ENCODE results near the gene BOD1L1. TPM values are rescaled to one million over a fixed set of nuclear protein-coding genes. Genes with fewer than 3 reads are reported as not detected.

BOD1L1 gene
- polyA plus RNA-seq, 1 donor: 32.7 TPM

DNA sequence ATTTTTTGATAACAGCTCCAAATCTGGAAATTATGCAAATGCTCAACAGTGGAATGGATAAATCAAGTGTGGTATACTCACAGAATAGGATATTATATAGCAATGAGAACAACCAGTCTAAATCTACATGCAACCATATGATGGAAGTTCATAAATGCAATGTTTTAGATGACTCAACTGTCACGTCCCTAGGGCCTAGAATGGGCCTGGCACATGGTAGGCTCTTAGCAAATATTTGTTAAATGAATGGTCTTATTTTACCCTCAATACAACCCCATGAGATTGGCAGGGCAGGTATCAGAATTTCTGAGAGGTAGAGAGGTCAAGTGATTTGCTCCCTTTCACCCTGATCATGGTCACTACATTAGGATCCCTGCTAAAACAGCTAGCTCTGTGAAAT lies 68.6 kb downstream of the BOD1L1 start:
- no peak for DNase-seq (ENCODE audit: low read depth)

DNA sequence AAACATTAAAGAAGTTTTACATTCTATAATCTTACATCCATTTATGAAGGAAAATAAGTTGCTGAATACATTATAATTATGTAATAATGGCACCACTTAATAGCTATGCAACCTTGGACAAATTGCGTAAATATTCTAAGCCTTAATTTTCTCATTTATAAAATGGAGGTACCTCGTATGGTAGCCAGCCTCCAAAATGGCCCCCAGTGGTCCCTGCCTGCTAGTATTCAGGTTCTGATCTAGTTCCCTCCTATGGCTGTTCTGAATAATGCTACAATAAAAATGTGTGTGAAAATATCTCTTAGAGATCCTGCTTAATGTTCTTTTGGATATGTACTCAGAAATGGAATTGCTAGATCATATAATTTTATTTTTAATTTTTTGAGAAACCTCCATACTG lies 72.2 kb downstream of the BOD1L1 start:
- no peak for DNase-seq (ENCODE audit: low read depth)

DNA sequence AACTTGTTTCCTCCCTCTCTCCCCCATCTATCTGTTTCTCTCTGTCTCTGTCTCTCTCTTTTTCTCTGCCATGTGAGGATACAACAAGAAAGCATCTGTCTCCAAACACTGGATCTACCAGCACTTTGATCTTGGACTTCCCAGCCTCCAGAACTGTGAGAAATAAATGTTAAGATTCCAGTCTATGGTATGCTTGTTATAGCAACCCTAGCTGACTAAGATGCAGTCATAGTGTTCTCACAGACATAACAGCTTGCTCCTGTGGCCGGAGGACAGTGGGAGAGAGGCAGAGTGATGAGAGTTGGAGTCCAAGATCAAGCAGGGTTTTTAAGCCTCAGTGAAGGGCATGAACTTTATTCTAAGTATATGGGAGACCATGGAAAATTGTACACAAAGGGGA lies 74.4 kb downstream of the BOD1L1 start:
- DNase-seq (ENCODE audit: low read depth): no peak

DNA sequence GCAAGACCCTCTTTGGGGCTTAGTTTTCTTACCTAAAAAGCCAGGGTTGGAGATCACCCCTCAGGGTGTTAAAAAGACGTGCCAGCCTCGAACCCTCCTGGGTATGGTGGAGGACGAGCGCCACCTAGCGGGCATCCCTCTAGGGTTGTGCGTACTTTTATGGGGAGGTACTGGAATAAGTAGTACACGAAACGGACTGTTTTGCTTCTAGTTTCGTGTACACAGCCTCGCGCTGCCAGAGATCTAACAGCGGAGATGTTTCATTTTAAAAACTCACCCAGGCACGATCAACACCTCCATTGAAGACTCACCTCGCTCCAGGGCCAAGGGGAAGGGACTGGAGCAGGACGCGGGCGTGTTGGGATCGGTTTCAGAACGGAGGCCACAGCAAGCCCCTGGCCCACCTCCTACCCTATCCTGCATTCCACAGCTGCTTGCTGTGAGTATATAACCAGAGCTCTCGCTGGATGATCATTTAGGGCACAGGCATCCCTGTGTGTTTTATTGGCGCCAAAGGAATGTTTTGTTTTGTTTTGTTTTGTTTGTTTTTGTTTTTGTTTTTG lies 78.5 kb downstream of the BOD1L1 start:
- DNase-seq (ENCODE audit: low read depth): peak; percentile 32

DNA sequence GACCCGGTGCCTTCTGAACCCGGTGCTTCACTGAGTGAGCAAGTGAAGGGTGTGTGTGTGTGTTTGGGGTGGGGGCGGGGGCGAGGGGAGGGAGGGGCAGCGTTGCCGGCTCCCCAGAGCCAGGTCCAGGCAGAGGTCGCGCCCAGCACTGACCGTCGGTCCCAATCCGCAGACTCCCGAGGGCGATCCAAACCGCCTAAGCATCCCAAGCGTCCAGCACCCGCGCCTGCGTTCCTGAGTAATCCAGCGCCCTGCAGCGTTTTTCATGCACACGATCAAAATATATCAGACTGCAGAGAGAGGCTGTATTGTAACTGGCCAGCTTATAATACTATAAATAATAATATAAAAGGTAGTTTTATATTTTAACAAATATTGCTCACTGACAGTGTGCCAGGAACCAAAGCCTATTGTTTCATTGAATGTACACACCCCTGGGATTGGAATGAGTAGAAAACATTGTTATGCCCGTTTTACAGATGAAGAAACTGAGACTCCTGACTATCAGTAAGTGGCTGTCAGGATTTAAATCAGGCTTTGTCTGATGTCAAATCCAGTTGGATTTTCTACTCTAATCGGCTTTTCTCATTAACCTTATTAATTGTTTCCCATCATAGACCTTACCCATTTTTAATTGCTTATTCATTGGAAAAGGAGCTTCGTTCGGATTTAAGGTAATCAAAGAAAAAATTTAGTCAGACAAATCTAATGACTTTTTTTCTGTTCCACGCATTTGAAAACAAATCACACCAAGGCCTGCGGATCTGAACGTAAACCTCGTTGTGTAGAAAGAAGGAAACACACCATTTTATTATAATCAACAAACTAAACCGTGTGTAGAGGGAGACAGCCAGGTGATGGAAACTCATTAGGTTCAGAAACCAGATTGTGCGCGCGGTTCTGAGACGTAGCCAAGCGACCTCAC lies 79.2 kb downstream of the BOD1L1 start:
- DNase-seq (ENCODE audit: low read depth): no peak

DNA sequence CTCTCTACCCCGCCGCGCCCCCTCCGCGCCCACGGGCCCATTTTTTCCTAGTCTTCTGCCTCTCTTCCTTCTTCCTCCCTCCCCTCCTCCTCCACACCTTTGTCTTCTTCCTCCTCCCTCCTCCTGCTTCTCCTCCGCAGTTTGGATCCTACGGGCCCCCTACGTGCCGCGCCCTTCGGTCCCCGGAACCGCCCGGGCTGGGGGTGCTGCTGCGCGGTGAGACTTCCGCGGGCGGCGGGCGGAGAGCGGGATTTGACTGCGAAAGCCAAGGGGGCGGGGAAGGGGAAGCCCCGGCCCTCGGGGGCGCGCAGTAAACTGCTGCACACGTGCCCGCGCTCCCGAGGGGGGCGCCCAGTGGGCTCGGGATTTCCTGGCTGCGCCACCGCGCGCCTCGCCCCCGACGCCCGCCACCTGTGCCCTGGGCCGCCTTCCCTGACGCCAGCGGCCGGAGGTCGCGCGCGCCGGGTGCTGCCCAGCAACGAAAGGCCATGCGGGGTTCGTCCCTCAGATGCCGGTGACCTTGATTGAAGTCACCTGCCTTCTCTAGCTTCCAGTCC lies 80.0 kb downstream of the BOD1L1 start:
- no peak for DNase-seq (ENCODE audit: low read depth)

DNA sequence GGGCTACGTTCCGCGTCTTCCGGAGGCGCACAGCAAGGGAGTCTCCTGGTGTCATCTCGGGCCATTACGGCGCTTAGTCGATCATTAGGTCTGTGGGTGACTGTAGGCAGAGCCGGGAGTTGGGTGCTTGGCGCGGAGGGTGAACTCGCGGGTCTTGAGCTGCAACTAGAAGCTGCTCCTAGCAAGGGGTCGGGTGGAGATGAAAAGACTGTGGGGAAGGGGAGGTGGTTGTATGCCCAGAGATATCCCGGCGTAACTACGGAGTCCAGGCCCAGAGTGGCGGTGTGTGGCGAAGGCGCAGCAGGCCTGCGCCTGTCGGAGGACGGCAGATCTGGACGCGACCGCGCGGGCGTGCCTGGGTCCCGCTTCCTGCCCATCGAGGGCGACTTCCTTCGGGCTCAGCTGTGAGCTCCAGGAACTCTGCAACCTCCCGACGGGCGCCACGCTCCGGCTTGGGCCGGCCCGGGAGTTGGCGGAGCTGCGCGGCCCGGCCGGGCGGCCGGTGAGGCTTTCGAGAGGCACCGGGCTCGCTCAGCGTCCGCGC lies 80.5 kb downstream of the BOD1L1 start:
- DNase-seq (ENCODE audit: low read depth): no peak

DNA sequence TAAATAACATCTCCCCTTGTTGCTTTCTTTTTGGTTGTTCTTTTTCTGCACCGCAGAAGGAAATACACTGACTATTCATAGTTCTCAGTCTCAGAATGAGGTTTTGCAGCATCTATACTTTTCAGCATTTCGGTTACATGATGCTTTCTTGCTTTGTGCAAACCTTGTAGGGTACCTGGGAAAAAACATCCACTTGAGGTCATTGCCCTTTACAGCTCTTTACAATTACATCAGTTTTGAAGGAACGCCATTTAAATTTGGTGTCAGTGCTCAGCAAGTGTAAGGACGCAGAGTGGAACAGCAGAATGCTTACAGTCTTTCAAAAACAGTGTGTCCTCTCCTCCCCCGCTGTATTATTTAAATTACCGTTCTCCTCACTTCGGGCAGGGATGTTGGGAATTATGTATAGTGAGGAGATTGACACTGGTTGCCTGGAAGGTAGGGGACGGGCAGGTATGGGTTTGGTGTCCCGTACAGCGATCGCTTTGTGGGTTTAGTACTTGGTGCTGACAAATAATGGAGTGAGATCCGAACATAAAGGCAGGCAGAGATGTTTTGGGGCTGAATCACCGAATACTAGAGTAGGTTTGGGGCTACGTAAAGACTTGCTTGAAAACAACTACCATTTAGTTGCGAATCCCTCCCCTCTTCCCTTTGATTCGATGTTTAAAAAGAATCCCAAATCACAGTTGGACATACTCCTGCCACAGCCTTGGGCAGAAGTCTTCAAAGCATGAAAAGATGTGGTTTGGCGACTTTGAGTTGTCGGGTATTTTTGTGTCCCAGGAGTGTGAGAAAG lies 81.2 kb downstream of the BOD1L1 start:
- DNase-seq (ENCODE audit: low read depth): no peak

DNA sequence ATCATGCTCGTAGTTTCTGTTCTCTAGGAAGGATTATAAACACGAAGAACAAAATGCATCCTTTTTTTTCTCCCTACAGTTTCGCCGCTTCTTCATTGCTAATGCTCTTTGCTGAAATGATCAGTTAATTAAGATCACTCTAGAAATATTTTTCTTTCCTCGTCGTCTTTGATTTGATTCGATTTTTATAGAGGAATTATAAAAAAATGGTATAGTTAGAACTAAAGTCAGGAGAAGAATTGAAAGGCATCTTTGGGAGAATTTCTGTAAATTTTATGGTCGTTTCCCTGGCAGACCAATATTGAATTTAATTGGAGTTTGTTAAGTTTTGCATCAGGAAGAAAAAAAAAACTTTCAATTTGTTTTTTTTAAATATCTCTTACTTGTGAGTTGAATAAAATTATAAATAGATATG lies 82.1 kb downstream of the BOD1L1 start:
- no peak for DNase-seq (ENCODE audit: low read depth)

DNA sequence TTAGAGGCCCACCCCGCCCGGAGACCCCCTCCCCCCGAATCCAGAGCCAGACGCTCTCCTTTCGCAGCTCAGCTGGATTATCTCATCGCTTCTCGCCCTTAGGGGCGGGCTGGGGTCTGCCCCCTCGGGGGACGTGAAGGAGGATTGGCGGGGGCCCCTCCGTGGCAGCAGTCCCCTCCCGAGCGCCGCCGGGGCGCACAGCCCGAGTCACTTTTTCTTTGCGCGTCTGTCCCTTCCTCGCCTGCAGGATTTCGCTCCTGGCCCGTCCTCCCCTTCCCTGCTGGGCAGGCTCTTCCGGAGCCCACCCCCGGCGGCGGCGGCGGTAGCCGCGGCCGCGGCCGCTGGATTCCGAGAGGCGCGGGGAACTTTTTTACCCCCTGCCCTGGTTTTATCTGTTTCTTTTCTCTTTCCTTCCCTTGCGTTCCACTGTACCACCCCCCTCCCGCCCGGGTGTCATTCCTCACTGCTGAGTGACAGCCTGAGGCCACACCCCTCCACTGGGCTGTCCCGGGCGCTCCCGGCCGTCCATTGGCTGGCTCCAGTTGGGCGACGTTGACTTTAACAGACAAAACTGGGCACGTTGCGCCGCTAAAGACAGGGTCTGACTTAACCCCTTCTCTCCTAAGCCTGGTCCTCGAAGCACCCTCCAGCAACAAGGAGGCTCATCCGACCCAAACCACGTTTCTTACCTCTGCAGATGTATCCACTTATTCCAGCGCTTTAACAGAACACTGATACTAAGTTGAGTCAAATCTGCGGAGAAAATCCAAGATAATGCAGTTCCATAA lies 82.7 kb downstream of the BOD1L1 start:
- DNase-seq (ENCODE audit: low read depth): peak; percentile 34

DNA sequence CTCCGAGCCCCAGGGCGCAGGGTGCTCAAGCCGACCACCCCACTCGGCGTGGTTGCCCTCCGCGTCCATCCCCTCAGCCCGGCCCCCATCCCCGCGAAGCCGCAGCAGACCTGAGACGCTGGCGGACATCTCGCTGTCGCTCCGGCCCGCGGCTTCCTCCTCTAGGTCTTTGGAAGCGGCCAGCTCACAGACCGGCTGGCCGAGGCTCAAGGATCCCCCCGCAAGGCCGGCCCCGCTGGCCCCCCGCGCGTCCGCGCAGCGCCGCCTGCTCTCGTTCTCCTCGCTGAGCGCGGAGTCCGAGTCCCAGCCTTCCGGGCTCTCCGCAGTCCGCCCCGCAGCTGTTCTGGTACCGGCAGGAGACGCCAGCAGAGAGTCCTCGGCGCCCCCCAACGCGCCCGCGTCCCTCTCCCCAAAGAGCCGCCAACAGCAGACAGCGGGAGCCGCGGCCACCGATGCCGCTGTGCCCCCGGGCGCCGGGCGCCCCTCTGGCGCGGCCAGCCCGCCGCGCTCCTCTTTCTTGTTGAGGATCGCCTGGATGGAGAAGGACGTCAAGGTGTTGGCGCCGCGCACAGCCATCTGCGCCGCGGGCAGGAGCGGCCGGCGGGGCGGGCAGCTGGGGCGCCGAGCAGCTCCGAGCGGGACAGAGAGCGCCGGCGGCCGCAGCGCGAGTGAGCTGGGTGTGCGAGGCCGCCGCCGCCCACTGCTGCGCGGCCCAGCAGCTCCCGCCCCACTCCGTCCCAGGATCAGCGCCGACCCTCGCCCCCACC lies 83.5 kb downstream of the BOD1L1 start, which contains the start of gene NKX3-2:
TSS of gene NKX3-2 (minus strand) at position 670 of the 767 bp plus-strand sequence. CDS start at position 576, 94 bp downstream.
- DNase-seq (ENCODE audit: low read depth): no peak

DNA sequence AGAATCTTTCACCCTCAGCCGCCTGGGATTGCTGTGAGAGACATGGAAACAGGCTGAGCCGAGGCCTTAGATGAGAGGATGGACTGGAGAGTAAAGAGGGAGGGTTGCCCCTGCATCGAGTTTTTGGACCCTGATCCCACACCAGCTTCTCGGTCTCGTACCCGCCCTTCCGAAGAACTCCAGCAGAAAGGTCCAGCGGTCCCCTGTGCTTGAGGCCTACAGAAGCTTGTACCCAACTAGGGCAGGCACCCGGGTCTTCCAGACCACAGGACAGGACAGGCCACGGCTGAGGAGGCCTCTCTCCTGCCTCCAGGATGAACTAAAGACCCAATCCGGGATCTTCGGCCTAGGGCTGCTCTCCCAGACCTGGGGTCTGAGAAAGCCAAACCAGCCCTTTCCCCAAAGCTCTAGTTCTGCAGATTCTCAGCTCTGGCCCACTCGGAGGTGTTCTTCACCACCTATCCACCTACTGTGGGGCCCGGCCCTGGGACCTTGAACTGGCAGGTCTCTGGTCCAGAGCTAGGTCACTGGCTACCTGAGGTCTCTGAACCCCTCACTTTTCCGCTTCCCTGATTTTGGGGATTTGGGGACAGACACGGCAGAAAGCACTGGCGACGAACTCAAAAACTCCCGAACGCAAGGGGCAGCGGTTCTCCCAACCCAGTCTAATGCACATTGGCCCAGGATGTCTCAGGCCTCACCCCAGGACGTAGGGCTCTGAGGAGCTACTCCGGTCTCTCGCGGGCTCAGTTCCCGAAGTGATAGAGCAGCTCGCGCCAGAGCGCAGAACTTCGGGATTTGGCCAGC lies 84.3 kb downstream of the BOD1L1 start:
- DNase-seq (ENCODE audit: low read depth): no peak

DNA sequence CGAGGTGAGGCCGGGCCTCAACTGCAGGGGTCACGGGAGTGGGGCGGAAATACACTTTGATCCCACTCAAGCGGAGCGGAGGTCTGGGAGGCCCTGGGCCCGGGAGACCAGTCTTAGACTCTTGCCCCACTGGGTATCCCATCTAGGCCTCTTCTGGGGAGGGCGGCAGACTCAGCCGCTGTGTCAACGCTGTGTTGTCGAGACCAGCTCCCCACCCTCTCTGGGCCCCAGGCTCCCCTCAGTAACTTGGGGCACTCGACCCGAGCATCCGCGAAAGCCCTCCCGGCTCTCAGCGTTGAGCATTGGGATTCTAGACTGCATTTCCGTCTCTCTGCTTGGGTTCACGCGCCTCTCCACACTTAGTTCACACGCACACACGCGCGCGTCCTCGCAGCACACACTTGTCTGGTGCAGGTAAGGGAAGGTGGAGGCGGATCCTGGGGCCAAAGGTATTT lies 84.9 kb downstream of the BOD1L1 start:
- no peak for DNase-seq (ENCODE audit: low read depth)

DNA sequence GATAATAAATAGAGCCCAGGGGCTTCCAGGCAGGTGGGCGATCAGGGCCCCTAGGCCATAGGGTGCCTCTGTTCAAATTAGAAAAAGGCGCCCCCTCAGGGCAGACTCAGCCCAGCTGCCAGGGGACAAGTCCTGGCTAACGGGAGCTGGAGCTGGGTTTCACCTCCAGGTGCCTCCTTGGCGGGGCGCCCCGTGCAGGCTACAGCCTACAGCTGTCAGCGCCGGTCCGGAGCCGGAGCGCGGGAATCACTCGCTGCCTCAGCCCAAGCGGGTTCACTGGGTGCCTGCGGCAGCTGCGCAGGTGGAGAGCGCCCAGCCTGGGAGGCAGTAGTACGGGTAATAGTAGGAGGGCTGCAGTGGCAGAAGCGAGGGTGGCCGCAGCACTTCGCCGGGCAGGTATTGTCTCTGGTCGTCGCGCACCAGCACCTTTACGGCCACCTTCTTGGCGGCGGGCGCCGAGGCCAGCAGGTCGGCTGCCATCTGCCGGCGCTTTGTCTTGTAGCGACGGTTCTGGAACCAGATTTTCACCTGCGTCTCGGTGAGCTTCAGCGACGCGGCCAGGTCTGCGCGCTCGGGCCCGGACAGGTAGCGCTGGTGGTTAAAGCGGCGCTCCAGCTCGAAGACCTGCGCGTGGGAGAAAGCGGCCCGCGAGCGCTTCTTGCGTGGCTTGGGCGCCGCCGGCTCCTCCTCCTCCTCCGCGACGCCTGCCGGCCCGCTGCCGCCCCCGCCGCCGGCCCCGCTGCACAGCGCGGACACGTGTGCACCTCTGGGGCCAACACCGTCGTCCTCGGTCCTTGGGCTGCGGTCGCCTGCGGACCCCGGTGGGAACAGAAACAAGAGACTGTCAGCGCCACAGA lies 85.6 kb downstream of the BOD1L1 start:
- no peak for DNase-seq (ENCODE audit: low read depth)

DNA sequence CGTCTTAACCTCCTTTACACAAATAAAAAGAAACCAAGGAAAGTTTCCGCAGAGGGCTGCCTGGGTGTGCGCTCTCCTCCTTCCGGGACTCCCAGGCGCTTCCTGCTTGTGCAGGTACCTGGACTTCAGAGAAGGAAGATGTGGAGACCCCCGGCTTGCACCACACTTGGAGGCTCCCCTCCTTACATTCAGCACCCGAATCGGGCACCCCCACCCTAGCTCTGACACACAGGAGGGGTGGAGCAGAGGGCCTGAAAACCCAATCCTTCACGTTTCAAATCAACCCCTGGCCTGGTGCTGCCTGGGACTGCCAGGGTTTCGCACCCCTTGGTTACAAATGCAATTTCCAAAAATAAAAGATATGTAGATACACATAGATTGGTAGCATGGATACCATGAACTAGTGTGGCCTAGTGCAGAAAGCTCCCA lies 86.3 kb downstream of the BOD1L1 start:
- no peak for DNase-seq (ENCODE audit: low read depth)

DNA sequence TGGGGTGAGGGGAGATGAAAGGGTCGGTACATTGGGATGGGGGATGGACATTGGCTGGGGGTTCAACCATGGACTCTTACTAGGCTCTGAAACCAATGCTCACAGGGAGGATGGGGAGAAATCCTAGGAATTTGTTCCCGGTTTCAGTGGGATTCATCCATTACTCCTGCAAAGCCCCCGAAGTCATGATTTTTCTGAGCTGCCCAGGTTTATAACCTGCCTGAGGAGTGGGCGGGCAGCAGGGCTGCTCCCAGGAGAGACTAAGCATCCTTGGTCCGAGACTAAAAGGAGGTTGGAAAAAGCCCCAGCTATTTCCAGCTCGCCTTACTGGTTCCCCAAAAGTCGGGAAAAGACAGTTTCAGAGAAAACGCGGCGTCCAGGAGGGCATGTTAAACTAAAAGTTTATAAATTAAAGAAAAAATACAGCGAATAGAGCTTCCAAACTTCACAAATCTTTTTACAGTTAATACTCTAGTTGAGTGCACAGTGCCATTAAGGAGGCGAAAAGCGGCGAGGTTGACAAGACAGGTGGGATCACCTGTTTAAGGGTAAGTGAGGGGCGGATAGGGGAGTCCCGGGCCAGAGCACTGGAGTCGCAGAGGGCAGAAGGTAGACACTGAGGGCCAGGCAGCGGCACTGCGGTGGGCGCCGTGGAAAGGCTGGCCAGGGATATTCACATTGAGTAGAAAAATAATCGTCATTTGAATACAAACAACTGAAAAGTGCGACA lies 86.9 kb downstream of the BOD1L1 start:
- DNase-seq (ENCODE audit: low read depth): no peak

Data from forelimb muscle (tissue), 1 donor.